ENCODE measurements around the gene TANC1. TPM values are rescaled to one million over a fixed set of nuclear protein-coding genes. Genes with fewer than 3 reads are reported as not detected.

Gene TANC1
- polyA plus RNA-seq, 2 donors: 18.1 to 21.4 TPM

- no peaks in the 10 kb centered on the region for H3K9me3 ChIP-seq (ENCODE audit: control insufficient read depth in 2 of 2, insufficient read depth in 1 of 2, low read depth in 1 of 2, low read length in 1 of 2)
- H3K27me3 ChIP-seq (ENCODE audit: control insufficient read depth in 1 of 2, insufficient read depth in 2 of 2, low read length in 2 of 2): no peaks in the 10 kb centered on the region
- H3K36me3 ChIP-seq (ENCODE audit: control insufficient read depth in 2 of 2, insufficient read depth in 2 of 2, low read length in 1 of 2): peaks cover 23 to 32% of the 10 kb centered on the region in 2 donors
- H3K27ac ChIP-seq (ENCODE audit: low read depth in 2 of 2, low read length in 1 of 2): no peak overlapping the region
- WGBS, 2 donors: 46 to 50% methylated on average over 3 of the region's 3 CpGs
- H3K4me3 ChIP-seq (ENCODE audit: low read depth in 1 of 2, low read length in 2 of 2): no peak overlapping the region
- no peaks in the 10 kb centered on the region for H3K4me1 ChIP-seq (ENCODE audit: control insufficient read depth in 2 of 2, insufficient read depth in 2 of 2, low read length in 1 of 2)
Measured at GRCh38 chr2:159232456-159233170, 264.2 kb downstream of the TANC1 start.

- Histone ChIP-seq H3K27ac (ENCODE audit: low read depth in 2 of 2, low read length in 1 of 2) (no peak overlapping the region), H3K4me1 (ENCODE audit: control insufficient read depth in 2 of 2, insufficient read depth in 2 of 2, low read length in 1 of 2) (no peaks in the 10 kb centered on the region)
Measured at GRCh38 chr2:159234868-159235267, 266.4 kb downstream of the TANC1 start.

GRCh38 chr2:159243529-159243928 lies 275.1 kb downstream of the TANC1 start:
- H3K4me3 ChIP-seq (ENCODE audit: low read depth in 1 of 2, low read length in 2 of 2): no peak overlapping the region
- H3K36me3 ChIP-seq (ENCODE audit: control insufficient read depth in 2 of 2, insufficient read depth in 2 of 2, low read length in 1 of 2): peaks cover 0 to 3% of the 10 kb centered on the region in 2 donors
- no peak overlapping the region for H3K27ac ChIP-seq (ENCODE audit: low read depth in 2 of 2, low read length in 1 of 2)
- H3K4me1 ChIP-seq (ENCODE audit: control insufficient read depth in 2 of 2, insufficient read depth in 2 of 2, low read length in 1 of 2): no peaks in the 10 kb centered on the region
- no peaks in the 10 kb centered on the region for H3K27me3 ChIP-seq (ENCODE audit: control insufficient read depth in 1 of 2, insufficient read depth in 2 of 2, low read length in 2 of 2)
- no peaks in the 10 kb centered on the region for H3K9me3 ChIP-seq (ENCODE audit: control insufficient read depth in 2 of 2, insufficient read depth in 1 of 2, low read depth in 1 of 2, low read length in 1 of 2)

More at GRCh38 chr2:159234868-159235267, 266.4 kb downstream of the TANC1 start:
- Histone ChIP-seq H3K27me3 (ENCODE audit: control insufficient read depth in 1 of 2, insufficient read depth in 2 of 2, low read length in 2 of 2) (no peaks in the 10 kb centered on the region), H3K4me3 (ENCODE audit: low read depth in 1 of 2, low read length in 2 of 2) (no peak overlapping the region), H3K9me3 (ENCODE audit: control insufficient read depth in 2 of 2, insufficient read depth in 1 of 2, low read depth in 1 of 2, low read length in 1 of 2) (no peaks in the 10 kb centered on the region), H3K36me3 (ENCODE audit: control insufficient read depth in 2 of 2, insufficient read depth in 2 of 2, low read length in 1 of 2) (peaks cover 11 to 20% of the 10 kb centered on the region in 2 donors)
- 88 to 90% methylated on average over 6 of the region's 6 CpGs for WGBS, 2 donors

GRCh38 chr2:159246325-159246988 lies 278.0 kb downstream of the TANC1 start:
- no peak overlapping the region for H3K27ac ChIP-seq (ENCODE audit: low read depth in 2 of 2, low read length in 1 of 2)
- H3K9me3 ChIP-seq (ENCODE audit: control insufficient read depth in 2 of 2, insufficient read depth in 1 of 2, low read depth in 1 of 2, low read length in 1 of 2): no peaks in the 10 kb centered on the region
- no peaks in the 10 kb centered on the region for H3K4me1 ChIP-seq (ENCODE audit: control insufficient read depth in 2 of 2, insufficient read depth in 2 of 2, low read length in 1 of 2)
- no peaks in the 10 kb centered on the region for H3K36me3 ChIP-seq (ENCODE audit: control insufficient read depth in 2 of 2, insufficient read depth in 2 of 2, low read length in 1 of 2)
- 86 to 89% methylated on average over 7 of the region's 7 CpGs for WGBS, 2 donors
- no peak overlapping the region for H3K4me3 ChIP-seq (ENCODE audit: low read depth in 1 of 2, low read length in 2 of 2)
- no peaks in the 10 kb centered on the region for H3K27me3 ChIP-seq (ENCODE audit: control insufficient read depth in 1 of 2, insufficient read depth in 2 of 2, low read length in 2 of 2)

DNA sequence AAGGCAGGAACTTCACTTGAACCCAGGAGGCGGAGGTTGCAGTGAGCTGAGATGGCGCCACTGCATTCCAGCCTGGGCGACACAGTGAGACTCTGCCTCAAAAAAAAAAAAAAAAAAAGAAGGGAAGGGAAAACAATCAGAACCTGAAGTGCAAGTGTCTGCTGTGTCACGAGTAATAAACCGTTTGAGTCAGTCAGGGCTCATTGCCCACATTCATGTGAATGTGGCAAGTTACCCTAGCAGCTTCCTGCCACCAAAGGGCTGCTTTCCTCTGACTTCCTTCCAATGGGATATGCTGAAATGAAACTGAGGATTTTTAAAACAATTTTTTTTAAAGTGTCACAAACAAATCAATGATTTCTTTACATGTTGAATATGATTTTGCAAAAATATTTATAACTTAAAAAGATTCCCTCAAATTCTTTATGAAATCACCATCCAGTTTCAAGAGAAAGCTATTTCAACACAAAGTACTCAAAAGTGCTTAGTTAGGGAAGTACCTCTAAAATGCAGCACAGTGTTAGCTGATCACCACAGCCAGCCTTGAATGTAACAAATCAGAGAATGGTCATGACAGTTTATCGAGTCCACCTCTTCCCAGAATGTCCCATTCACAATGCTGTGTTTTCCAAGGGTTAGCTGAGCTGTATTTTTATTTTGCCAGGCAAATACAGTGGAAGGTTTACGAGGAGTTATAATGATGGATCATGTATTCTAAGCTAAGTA lies 281.7 kb downstream of the TANC1 start:
- Histone ChIP-seq H3K27ac (ENCODE audit: low read depth in 2 of 2, low read length in 1 of 2) (peak overlapping the region; percentile 53 to 61), H3K4me3 (ENCODE audit: low read depth in 1 of 2, low read length in 2 of 2) (no peak overlapping the region), H3K27me3 (ENCODE audit: control insufficient read depth in 1 of 2, insufficient read depth in 2 of 2, low read length in 2 of 2) (no peaks in the 10 kb centered on the region), H3K4me1 (ENCODE audit: control insufficient read depth in 2 of 2, insufficient read depth in 2 of 2, low read length in 1 of 2) (no peaks in the 10 kb centered on the region), H3K9me3 (ENCODE audit: control insufficient read depth in 2 of 2, insufficient read depth in 1 of 2, low read depth in 1 of 2, low read length in 1 of 2) (no peaks in the 10 kb centered on the region), H3K36me3 (ENCODE audit: control insufficient read depth in 2 of 2, insufficient read depth in 2 of 2, low read length in 1 of 2) (no peaks in the 10 kb centered on the region)
- 45 to 58% methylated on average over 7 of the region's 7 CpGs for WGBS, 2 donors

DNA sequence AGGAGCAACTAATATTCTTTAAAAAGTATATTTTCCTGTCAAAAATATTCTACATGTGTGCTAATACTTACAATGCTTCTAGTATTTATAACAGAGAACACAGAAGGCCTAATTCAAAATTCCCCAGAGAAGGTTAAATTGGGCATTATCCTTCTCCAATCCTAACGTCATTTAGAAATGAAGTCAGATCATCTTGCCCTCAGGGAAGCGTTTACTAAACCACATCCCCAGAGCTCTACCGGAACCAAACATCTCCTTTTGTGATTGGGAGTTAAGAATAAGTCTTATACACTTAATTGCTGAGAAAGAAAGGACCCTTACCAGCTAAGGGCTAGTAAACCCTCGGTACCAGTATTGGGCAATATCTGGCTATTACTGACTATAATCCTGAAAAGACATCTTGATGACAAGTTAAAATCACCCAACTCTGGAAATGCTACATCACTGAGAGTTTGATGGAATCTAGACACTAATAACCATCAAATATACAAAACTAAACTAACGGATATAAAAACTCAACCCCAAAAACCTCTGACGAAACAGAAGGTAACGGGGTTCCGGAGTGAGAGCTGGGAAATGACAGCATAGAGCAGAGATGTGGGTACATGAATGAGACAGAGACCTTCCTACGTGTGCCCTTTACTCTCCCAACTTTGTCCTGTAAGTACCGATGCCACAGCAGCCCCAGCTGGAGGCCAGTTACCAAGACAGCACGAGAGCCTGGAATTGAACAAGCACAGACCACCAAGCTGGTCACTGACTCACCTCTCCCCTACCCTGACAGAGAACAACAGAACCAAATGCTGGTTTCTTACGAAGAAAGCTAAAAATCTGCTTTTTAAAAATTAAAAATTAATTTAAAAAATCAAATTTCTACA lies 283.1 kb downstream of the TANC1 start:
- no peak overlapping the region for H3K27ac ChIP-seq (ENCODE audit: low read depth in 2 of 2, low read length in 1 of 2)
- no peaks in the 10 kb centered on the region for H3K9me3 ChIP-seq (ENCODE audit: control insufficient read depth in 2 of 2, insufficient read depth in 1 of 2, low read depth in 1 of 2, low read length in 1 of 2)
- WGBS, 2 donors: 84 to 90% methylated on average over 12 of the region's 12 CpGs

DNA sequence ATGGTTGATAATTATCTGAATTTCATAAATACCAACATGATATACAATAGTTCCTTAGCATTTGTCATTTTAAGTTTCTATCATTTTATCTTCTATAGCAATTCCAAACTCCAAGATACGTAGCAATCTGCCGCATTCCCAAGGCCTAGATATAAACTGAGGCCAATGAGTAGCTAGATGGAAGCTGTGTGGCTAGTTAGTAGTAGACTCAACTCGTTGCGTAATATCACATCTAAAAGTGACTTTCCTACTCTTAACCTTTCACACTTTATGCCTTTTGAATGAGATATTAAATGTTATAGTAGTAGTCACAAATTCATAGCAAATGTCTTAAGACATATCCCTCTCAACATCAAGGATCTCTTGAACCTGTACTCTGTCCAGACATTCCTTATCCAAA lies 284.5 kb downstream of the TANC1 start:
- Histone ChIP-seq H3K4me1 (ENCODE audit: control insufficient read depth in 2 of 2, insufficient read depth in 2 of 2, low read length in 1 of 2) (no peaks in the 10 kb centered on the region), H3K9me3 (ENCODE audit: control insufficient read depth in 2 of 2, insufficient read depth in 1 of 2, low read depth in 1 of 2, low read length in 1 of 2) (no peaks in the 10 kb centered on the region), H3K4me3 (ENCODE audit: low read depth in 1 of 2, low read length in 2 of 2) (no peak overlapping the region), H3K36me3 (ENCODE audit: control insufficient read depth in 2 of 2, insufficient read depth in 2 of 2, low read length in 1 of 2) (peaks cover 0 to 2% of the 10 kb centered on the region in 2 donors), H3K27me3 (ENCODE audit: control insufficient read depth in 1 of 2, insufficient read depth in 2 of 2, low read length in 2 of 2) (no peaks in the 10 kb centered on the region), H3K27ac (ENCODE audit: low read depth in 2 of 2, low read length in 1 of 2) (no peak overlapping the region)
- 98% methylated on average over 4 of the region's 4 CpGs for WGBS, 2 donors

More for the DNA sequence above, 283.1 kb downstream of the TANC1 start:
- Histone ChIP-seq H3K4me1 (ENCODE audit: control insufficient read depth in 2 of 2, insufficient read depth in 2 of 2, low read length in 1 of 2) (no peaks in the 10 kb centered on the region), H3K27me3 (ENCODE audit: control insufficient read depth in 1 of 2, insufficient read depth in 2 of 2, low read length in 2 of 2) (no peaks in the 10 kb centered on the region), H3K36me3 (ENCODE audit: control insufficient read depth in 2 of 2, insufficient read depth in 2 of 2, low read length in 1 of 2) (no peaks in the 10 kb centered on the region), H3K4me3 (ENCODE audit: low read depth in 1 of 2, low read length in 2 of 2) (no peak overlapping the region)

DNA sequence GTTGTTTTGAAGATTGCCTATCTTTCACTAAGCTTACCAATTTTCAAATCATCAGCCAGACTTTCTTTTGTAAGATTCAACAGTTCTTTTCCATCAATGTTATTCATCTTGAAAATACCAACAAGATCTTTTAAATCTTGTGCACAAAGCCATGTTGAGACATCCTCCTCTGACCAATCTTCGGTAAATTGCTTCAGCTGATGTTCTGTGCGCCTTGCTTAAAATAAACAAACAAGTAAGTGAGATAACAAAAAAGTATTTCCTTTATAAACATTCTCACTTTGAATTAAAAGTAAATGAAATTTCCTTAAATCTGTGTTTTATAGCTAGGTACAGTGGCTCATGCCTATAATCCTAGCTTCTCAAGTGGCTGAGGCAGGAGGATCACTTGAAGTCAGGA lies 287.7 kb downstream of the TANC1 start:
- Histone ChIP-seq H3K36me3 (ENCODE audit: control insufficient read depth in 2 of 2, insufficient read depth in 2 of 2, low read length in 1 of 2) (peaks cover 0 to 2% of the 10 kb centered on the region in 2 donors), H3K9me3 (ENCODE audit: control insufficient read depth in 2 of 2, insufficient read depth in 1 of 2, low read depth in 1 of 2, low read length in 1 of 2) (no peaks in the 10 kb centered on the region), H3K4me1 (ENCODE audit: control insufficient read depth in 2 of 2, insufficient read depth in 2 of 2, low read length in 1 of 2) (no peaks in the 10 kb centered on the region), H3K4me3 (ENCODE audit: low read depth in 1 of 2, low read length in 2 of 2) (no peak overlapping the region), H3K27me3 (ENCODE audit: control insufficient read depth in 1 of 2, insufficient read depth in 2 of 2, low read length in 2 of 2) (no peaks in the 10 kb centered on the region), H3K27ac (ENCODE audit: low read depth in 2 of 2, low read length in 1 of 2) (no peak overlapping the region)
- WGBS, 2 donors: 43 to 68% methylated on average over 2 of the region's 2 CpGs

- WGBS, 2 donors: 87 to 91% methylated on average over 6 of the region's 6 CpGs
- Histone ChIP-seq H3K27me3 (ENCODE audit: control insufficient read depth in 1 of 2, insufficient read depth in 2 of 2, low read length in 2 of 2) (no peaks in the 10 kb centered on the region), H3K9me3 (ENCODE audit: control insufficient read depth in 2 of 2, insufficient read depth in 1 of 2, low read depth in 1 of 2, low read length in 1 of 2) (no peaks in the 10 kb centered on the region), H3K27ac (ENCODE audit: low read depth in 2 of 2, low read length in 1 of 2) (no peak overlapping the region), H3K36me3 (ENCODE audit: control insufficient read depth in 2 of 2, insufficient read depth in 2 of 2, low read length in 1 of 2) (peaks cover 0 to 2% of the 10 kb centered on the region in 2 donors), H3K4me1 (ENCODE audit: control insufficient read depth in 2 of 2, insufficient read depth in 2 of 2, low read length in 1 of 2) (no peaks in the 10 kb centered on the region), H3K4me3 (ENCODE audit: low read depth in 1 of 2, low read length in 2 of 2) (no peak overlapping the region)
Measured at GRCh38 chr2:159262226-159262625, 293.8 kb downstream of the TANC1 start.

Data from esophagus (tissue), 2 donors.